ENCODE results near the gene WDR93. TPM values are rescaled to one million over a fixed set of nuclear protein-coding genes. Genes with fewer than 3 reads are reported as not detected.
A peak's percentile ranks its signal among the peaks of the same experiment; 100 is the strongest.

The WDR93 gene
- total and polyA plus RNA-seq, 5 donors, result 0.05 TPM; not detected in 4

- Histone ChIP-seq H3K27ac (ENCODE audit: low read length) (no peak overlapping the region), H3K4me3 (ENCODE audit: low read length) (no peak overlapping the region), H3K9me3 (ENCODE audit: control insufficient read depth, low read length) (no peaks in the 10 kb centered on the region), H3K4me1 (ENCODE audit: control insufficient read depth, insufficient read depth, low read length) (peaks cover 3% of the 10 kb centered on the region), H3K27me3 (ENCODE audit: control insufficient read depth, insufficient read depth) (no peaks in the 10 kb centered on the region)
- DNase-seq (no peak), ATAC-seq (no peak)
- intact Hi-C loops (cut with DNase I), result no loop called here
- WGBS, result 76% methylated on average over 7 of the region's 7 CpGs
These were observed 38.5 kb upstream of the WDR93 start for GRCh38 chr15:89652131-89652530.

GRCh38 chr15:89652666-89653065 lies 37.9 kb upstream of the WDR93 start:
- peak in 1 of 3 donors; percentile 49 for DNase-seq
- WGBS, result 84% methylated on average over 16 of the region's 16 CpGs
- Histone ChIP-seq H3K4me3 (ENCODE audit: low read length) (no peak overlapping the region), H3K9me3 (ENCODE audit: control insufficient read depth, low read length) (no peaks in the 10 kb centered on the region), H3K4me1 (ENCODE audit: control insufficient read depth, insufficient read depth, low read length) (peaks cover 3% of the 10 kb centered on the region), H3K27me3 (ENCODE audit: control insufficient read depth, insufficient read depth) (no peaks in the 10 kb centered on the region), H3K27ac (ENCODE audit: low read length) (no peak overlapping the region)
- intact Hi-C loops (cut with DNase I), result no loop called here
- no peak for ATAC-seq

- no peak for ATAC-seq
- no peak for DNase-seq
- Histone ChIP-seq H3K27ac (ENCODE audit: low read length) (no peak overlapping the region), H3K4me3 (ENCODE audit: low read length) (no peak overlapping the region), H3K9me3 (ENCODE audit: control insufficient read depth, low read length) (no peaks in the 10 kb centered on the region), H3K4me1 (ENCODE audit: control insufficient read depth, insufficient read depth, low read length) (peaks cover 3% of the 10 kb centered on the region), H3K27me3 (ENCODE audit: control insufficient read depth, insufficient read depth) (no peaks in the 10 kb centered on the region)
- WGBS, result 96% methylated on average over 2 of the region's 2 CpGs
- intact Hi-C loops (cut with DNase I), result no loop called here
These were observed 37.0 kb upstream of the WDR93 start for GRCh38 chr15:89653578-89653977.

- no peaks in the 10 kb centered on the region for H3K27me3 ChIP-seq (ENCODE audit: control insufficient read depth, insufficient read depth)
- no peaks in the 10 kb centered on the region for H3K9me3 ChIP-seq (ENCODE audit: control insufficient read depth, low read length)
- intact Hi-C loops (cut with DNase I), result no loop called here
- ATAC-seq, result peak; percentile 4 to 6
- H3K4me1 ChIP-seq (ENCODE audit: control insufficient read depth, insufficient read depth, low read length), result peaks cover 3% of the 10 kb centered on the region
- H3K27ac ChIP-seq (ENCODE audit: low read length), result no peak overlapping the region
- peak overlapping the region; percentile 69 for H3K4me3 ChIP-seq (ENCODE audit: low read length)
- WGBS, result 36% methylated on average over 14 of the region's 14 CpGs
- DNase-seq, result no peak
These were observed 36.3 kb upstream of the WDR93 start for GRCh38 chr15:89654301-89654761.

- DNase-seq, result peak in 2 of 3 donors; percentile 72 to 79
- 2% methylated on average over 86 of the region's 87 CpGs for WGBS
- intact Hi-C loops (cut with DNase I), result loop anchor here in 1 of 4 donors (5.0 kb wide), 1 partner anchor 37 kb away; the partner anchor contains the start of genes PEX11A and WDR93
- Histone ChIP-seq H3K27me3 (ENCODE audit: control insufficient read depth, insufficient read depth) (no peaks in the 10 kb centered on the region), H3K9me3 (ENCODE audit: control insufficient read depth, low read length) (no peaks in the 10 kb centered on the region), H3K4me1 (ENCODE audit: control insufficient read depth, insufficient read depth, low read length) (peaks cover 3% of the 10 kb centered on the region), H3K27ac (ENCODE audit: low read length) (no peak within 1 kb of the TSS), H3K4me3 (ENCODE audit: low read length) (peak within 1 kb of the TSS; percentile 69)
- peak; percentile 86 to 88 for ATAC-seq
These were observed 35.5 kb upstream of the WDR93 start, which contains the start of gene KIF7 for GRCh38 chr15:89654847-89655805. KIF7 (minus strand) TSS chr15:89655467; CDS start chr15:89652930, 2,537 bp downstream.

GRCh38 chr15:89656116-89656815 lies 34.3 kb upstream of the WDR93 start:
- H3K4me1 ChIP-seq (ENCODE audit: control insufficient read depth, insufficient read depth, low read length), result peaks cover 3% of the 10 kb centered on the region
- no peak for DNase-seq
- no peak overlapping the region for H3K4me3 ChIP-seq (ENCODE audit: low read length)
- H3K9me3 ChIP-seq (ENCODE audit: control insufficient read depth, low read length), result no peaks in the 10 kb centered on the region
- no peak for ATAC-seq
- no peak overlapping the region for H3K27ac ChIP-seq (ENCODE audit: low read length)
- WGBS, result 74% methylated on average over 7 of the region's 7 CpGs
- intact Hi-C loops (cut with DNase I), result loop anchor here in 1 of 4 donors (5.0 kb wide), 1 partner anchor 36 kb away; the partner anchor contains the start of genes PEX11A and WDR93
- H3K27me3 ChIP-seq (ENCODE audit: control insufficient read depth, insufficient read depth), result no peaks in the 10 kb centered on the region

GRCh38 chr15:89657686-89658200 lies 32.9 kb upstream of the WDR93 start:
- no peaks in the 10 kb centered on the region for H3K27me3 ChIP-seq (ENCODE audit: control insufficient read depth, insufficient read depth)
- no peak overlapping the region for H3K27ac ChIP-seq (ENCODE audit: low read length)
- ATAC-seq (no peak), DNase-seq (no peak)
- intact Hi-C loops (cut with DNase I), result loop anchor here in 1 of 4 donors (5.0 kb wide), 1 partner anchor 35 kb away; the partner anchor contains the start of genes PEX11A and WDR93
- no peak overlapping the region for H3K4me3 ChIP-seq (ENCODE audit: low read length)
- no peaks in the 10 kb centered on the region for H3K9me3 ChIP-seq (ENCODE audit: control insufficient read depth, low read length)
- 83% methylated on average over 5 of the region's 5 CpGs for WGBS
- H3K4me1 ChIP-seq (ENCODE audit: control insufficient read depth, insufficient read depth, low read length), result peaks cover 6% of the 10 kb centered on the region

- intact Hi-C loops (cut with DNase I), result loop anchor here in 1 of 4 donors (5.0 kb wide), 1 partner anchor 33 kb away; the partner anchor contains the start of genes PEX11A and WDR93
- ATAC-seq (no peak), DNase-seq (no peak)
- no peaks in the 10 kb centered on the region for H3K9me3 ChIP-seq (ENCODE audit: control insufficient read depth, low read length)
- no peak overlapping the region for H3K4me3 ChIP-seq (ENCODE audit: low read length)
- H3K27me3 ChIP-seq (ENCODE audit: control insufficient read depth, insufficient read depth), result no peaks in the 10 kb centered on the region
- WGBS, result 92% methylated on average over 2 of the region's 2 CpGs
- no peak overlapping the region for H3K27ac ChIP-seq (ENCODE audit: low read length)
- H3K4me1 ChIP-seq (ENCODE audit: control insufficient read depth, insufficient read depth, low read length), result peaks cover 8% of the 10 kb centered on the region
These were observed 31.3 kb upstream of the WDR93 start for GRCh38 chr15:89659295-89659694.

- WGBS, result 78% methylated on average over 2 of the region's 2 CpGs
- H3K27ac ChIP-seq (ENCODE audit: low read length), result no peak overlapping the region
These were observed 30.1 kb upstream of the WDR93 start for GRCh38 chr15:89660556-89660955.

GRCh38 chr15:89662893-89663626 lies 27.6 kb upstream of the WDR93 start:
- 28% methylated on average over 11 of the region's 11 CpGs for WGBS
- H3K4me1 ChIP-seq (ENCODE audit: control insufficient read depth, insufficient read depth, low read length), result peaks cover 6% of the 10 kb centered on the region
- DNase-seq (peak; percentile 87 to 94 (median 88)), ATAC-seq (peak; percentile 87 to 92)
- peak overlapping the region; percentile 60 for H3K27ac ChIP-seq (ENCODE audit: low read length)
- H3K9me3 ChIP-seq (ENCODE audit: control insufficient read depth, low read length), result no peaks in the 10 kb centered on the region
- intact Hi-C loops (cut with DNase I), result no loop called here
- H3K27me3 ChIP-seq (ENCODE audit: control insufficient read depth, insufficient read depth), result no peaks in the 10 kb centered on the region
- H3K4me3 ChIP-seq (ENCODE audit: low read length), result no peak overlapping the region

More at GRCh38 chr15:89660556-89660955, 30.1 kb upstream of the WDR93 start:
- no peaks in the 10 kb centered on the region for H3K9me3 ChIP-seq (ENCODE audit: control insufficient read depth, low read length)
- ATAC-seq, result no peak
- no peak overlapping the region for H3K4me3 ChIP-seq (ENCODE audit: low read length)
- intact Hi-C loops (cut with DNase I), result no loop called here
- peaks cover 6% of the 10 kb centered on the region for H3K4me1 ChIP-seq (ENCODE audit: control insufficient read depth, insufficient read depth, low read length)
- no peak for DNase-seq
- H3K27me3 ChIP-seq (ENCODE audit: control insufficient read depth, insufficient read depth), result no peaks in the 10 kb centered on the region

All from right cardiac atrium (tissue), 5 donors.